ENCODE data around the gene BTBD2. TPM values are rescaled to one million over a fixed set of nuclear protein-coding genes. Genes with fewer than 3 reads are reported as not detected.

BTBD2 gene
- total and polyA plus RNA-seq, 10 of the 15 experiments (the other 5 are each of a cell fraction or from before 2014, with no cell fraction given) = 0.13 to 66.2 (median 10.4) TPM

- ChIA-PET POLR2A (interaction anchor here (0.6 to 1.1 kb wide), 3 partner anchors 8 to 77 kb away, joined by 3 to 4 read pairs (median 3); no protein-coding TSS in a partner anchor), SMC1A (ENCODE audit: uncharacterized antibody, unreplicated experiment) (no interaction called here), RAD21 (ENCODE audit: unreplicated experiment) (no interaction called here), CTCF (interaction anchor here (1.7 kb wide), 1 partner anchor 33 kb away, joined by 7 read pairs; no protein-coding TSS in a partner anchor)
- TF ChIP-seq ZBTB11 (CRISPR knock-in tag; IDR thresholded peaks at IDR 0.05) (no peak), MXI1 (IDR thresholded peaks at IDR 0.05; ENCODE audit: low read depth, low read length) (no peak), MEF2B (IDR thresholded peaks at IDR 0.05; ENCODE audit: partially characterized antibody, poor library complexity, severe bottlenecking) (no peak), LARP7 (IDR thresholded peaks at IDR 0.05) (no peak), STAT1 (conservative IDR thresholded peaks at IDR 0.05) (no peak), GABPA (IDR thresholded peaks at IDR 0.05; ENCODE audit: low read depth) (no peak), PAX5 (IDR thresholded peaks at IDR 0.05; ENCODE audit: borderline replicate concordance, low read depth, low read length) (no peak), SRF (IDR thresholded peaks at IDR 0.05; ENCODE audit: low read depth in 2 of 2, low read length in 2 of 2) (no peak), JUNB (IDR thresholded peaks at IDR 0.05) (no peak), CUX1 (IDR thresholded peaks at IDR 0.05; ENCODE audit: insufficient replicate concordance, low read depth, low read length) (no peak), USF2 (IDR thresholded peaks at IDR 0.05; ENCODE audit: borderline replicate concordance, low read depth, low read length) (no peak), NRF1 (conservative IDR thresholded peaks at IDR 0.05; ENCODE audit: low read depth, low read length) (no peak)
- H3K4me2 ChIP-seq (ENCODE audit: control insufficient read depth, insufficient read depth) = no peak overlapping the region
- H3K9ac ChIP-seq (ENCODE audit: control insufficient read depth, insufficient read depth, low read length) = no peak overlapping the region
- H3K4me1 ChIP-seq (ENCODE audit: control insufficient read depth, insufficient read depth, low read length) = peaks cover 14% of the 10 kb centered on the region
- no peak overlapping the region for H2AFZ ChIP-seq (ENCODE audit: control insufficient read depth, low read depth, low read length)
- no TSS peak for BruUV-seq (replicated peaks)
- H3K27ac ChIP-seq (ENCODE audit: control insufficient read depth, insufficient read depth) = no peak overlapping the region
- peaks cover 12 to 24% of the 10 kb centered on the region in 2 experiments for H3K36me3 ChIP-seq (ENCODE audit: control insufficient read depth in 2 of 2, insufficient read depth in 2 of 2, low read length in 1 of 2)
- ATAC-seq = no peak
- H4K20me1 ChIP-seq (ENCODE audit: control insufficient read depth, insufficient read depth) = no peaks in the 10 kb centered on the region
- 85% methylated on average over 6 of the region's 8 CpGs for WGBS (ENCODE audit: insufficient coverage, insufficient replicate concordance, low lambda C conversion rate, missing lambda C conversion rate)
- H3K27me3 ChIP-seq (replicated peaks in 1 of 2; ENCODE audit: control insufficient read depth in 2 of 2, insufficient read depth in 2 of 2, low read length in 1 of 2) = no peaks in the 10 kb centered on the region
- no peak overlapping the region for H3K4me3 ChIP-seq
- in situ Hi-C loops (cut with MboI) (no loop called here), intact Hi-C loops (cut with micrococcal nuclease; ENCODE audit: unreplicated experiment) (no loop called here)
- peaks cover 7% of the 10 kb centered on the region for H3K79me2 ChIP-seq (ENCODE audit: control insufficient read depth, insufficient read depth, low read length)
- DNase-seq (ENCODE audit: low read depth, low spot score) = no peak
- no peak for FAIRE-seq
- peaks cover 5% of the 10 kb centered on the region; the same call in 2 of the 3 replicates for H3K9me3 ChIP-seq (replicated peaks; ENCODE audit: control insufficient read depth, insufficient read depth, low read length)
These were observed 20.9 kb upstream of the BTBD2 start for GRCh38 chr19:2036424-2036823.
